ENCODE results near the gene B3GNT5. TPM values are rescaled to one million over a fixed set of nuclear protein-coding genes. Genes with fewer than 3 reads are reported as not detected.

B3GNT5 gene
- polyA plus RNA-seq, 3 donors, result 14.1 to 17.7 (median 14.2) TPM

GRCh38 chr3:183208260-183208659 lies 44.8 kb upstream of the B3GNT5 start:
- intact Hi-C loops (cut with micrococcal nuclease), result loop anchor here in 1 of 2 donors (5.0 kb wide), 1 partner anchor 34 kb away; no protein-coding TSS in a partner anchor
- WGBS (ENCODE audit: insufficient coverage), result no CpG with 5 or more reads among the region's 2 CpGs
- no peak for DNase-seq

GRCh38 chr3:183208800-183209199 lies 44.3 kb upstream of the B3GNT5 start:
- Mint-ChIP-seq H3K27me3 (ENCODE audit: low read depth in 3 of 3) (peaks cover 0 to 5% (median 0%) of the 10 kb centered on the region in 3 donors), H3K4me1 (peaks cover 48% of the 10 kb centered on the region), H3K36me3 (no peaks in the 10 kb centered on the region), H3K4me3 (no peak overlapping the region), H3K27ac (no peak overlapping the region), H3K9me3 (peaks cover 0 to 4% (median 3%) of the 10 kb centered on the region in 7 donors)
- intact Hi-C loops (cut with micrococcal nuclease), result loop anchor here in 1 of 2 donors (5.0 kb wide), 1 partner anchor 34 kb away; no protein-coding TSS in a partner anchor
- H3K36me3 ChIP-seq (replicated peaks in 1 of 2; ENCODE audit: control insufficient read depth in 1 of 2, insufficient read depth in 2 of 2, low read length in 2 of 2), result no peaks in the 10 kb centered on the region
- peaks cover 39 to 47% of the 10 kb centered on the region in 2 donors for H3K4me1 ChIP-seq (ENCODE audit: control insufficient read depth in 1 of 2, insufficient read depth in 2 of 2, low read length in 2 of 2)
- no peak for TF ChIP-seq CTCF (IDR thresholded peaks at IDR 0.05)
- peaks cover 0 to 2% of the 10 kb centered on the region in 2 donors for H3K9me3 ChIP-seq (replicated peaks in 1 of 2; ENCODE audit: control insufficient read depth in 1 of 2, insufficient read depth in 1 of 2, low read length in 2 of 2)
- H3K27ac ChIP-seq (ENCODE audit: low read depth in 1 of 2, low read length in 2 of 2), result no peak overlapping the region
- no peak for DNase-seq
- H3K79me2 ChIP-seq (ENCODE audit: insufficient read depth, low read length), result no peaks in the 10 kb centered on the region
- no peaks in the 10 kb centered on the region for H4K20me1 ChIP-seq (ENCODE audit: insufficient read depth, low read length)
- no CpG with 5 or more reads among the region's 2 CpGs for WGBS (ENCODE audit: insufficient coverage)
- H3K4me3 ChIP-seq (replicated peaks in 1 of 3; ENCODE audit: low read depth in 2 of 3, low read length in 3 of 3), result no peak overlapping the region
- H2AFZ ChIP-seq (ENCODE audit: insufficient read depth, low read depth, low read length, poor library complexity, severe bottlenecking), result no peak overlapping the region
- no peaks in the 10 kb centered on the region for H3K27me3 ChIP-seq (ENCODE audit: control insufficient read depth in 2 of 2, insufficient read depth in 2 of 2, low read length in 2 of 2)
- H3K9ac ChIP-seq (ENCODE audit: insufficient read depth, low read length, poor library complexity, severe bottlenecking), result no peak overlapping the region
- no peak overlapping the region for H3K4me2 ChIP-seq (replicated peaks; ENCODE audit: extremely low read depth, low read length, poor library complexity, severe bottlenecking)

More at GRCh38 chr3:183208260-183208659, 44.8 kb upstream of the B3GNT5 start:
- no peaks in the 10 kb centered on the region for H3K27me3 ChIP-seq (ENCODE audit: control insufficient read depth in 2 of 2, insufficient read depth in 2 of 2, low read length in 2 of 2)
- H3K27me3 Mint-ChIP-seq (ENCODE audit: low read depth in 3 of 3), result peaks cover 0 to 5% (median 0%) of the 10 kb centered on the region in 3 donors
- H4K20me1 ChIP-seq (ENCODE audit: insufficient read depth, low read length), result no peaks in the 10 kb centered on the region
- no peak overlapping the region for H3K4me3 ChIP-seq (replicated peaks in 1 of 3; ENCODE audit: low read depth in 2 of 3, low read length in 3 of 3)
- TF ChIP-seq CTCF (IDR thresholded peaks at IDR 0.05), result no peak
- no peak overlapping the region for H3K4me2 ChIP-seq (replicated peaks; ENCODE audit: extremely low read depth, low read length, poor library complexity, severe bottlenecking)
- H3K9ac ChIP-seq (ENCODE audit: insufficient read depth, low read length, poor library complexity, severe bottlenecking), result no peak overlapping the region
- H3K4me1 Mint-ChIP-seq, result peaks cover 43% of the 10 kb centered on the region
- no peak overlapping the region for H3K4me3 Mint-ChIP-seq
- H3K79me2 ChIP-seq (ENCODE audit: insufficient read depth, low read length), result no peaks in the 10 kb centered on the region
- no peaks in the 10 kb centered on the region for H3K36me3 ChIP-seq (replicated peaks in 1 of 2; ENCODE audit: control insufficient read depth in 1 of 2, insufficient read depth in 2 of 2, low read length in 2 of 2)
- H3K27ac Mint-ChIP-seq, result no peak overlapping the region
- H3K9me3 Mint-ChIP-seq, result peaks cover 5 to 10% (median 8%) of the 10 kb centered on the region in 7 donors
- H3K9me3 ChIP-seq (replicated peaks in 1 of 2; ENCODE audit: control insufficient read depth in 1 of 2, insufficient read depth in 1 of 2, low read length in 2 of 2), result peaks cover 0 to 7% of the 10 kb centered on the region in 2 donors
- H3K36me3 Mint-ChIP-seq, result no peaks in the 10 kb centered on the region
- no peak overlapping the region for H2AFZ ChIP-seq (ENCODE audit: insufficient read depth, low read depth, low read length, poor library complexity, severe bottlenecking)
- peaks cover 39 to 43% of the 10 kb centered on the region in 2 donors for H3K4me1 ChIP-seq (ENCODE audit: control insufficient read depth in 1 of 2, insufficient read depth in 2 of 2, low read length in 2 of 2)
- H3K27ac ChIP-seq (ENCODE audit: low read depth in 1 of 2, low read length in 2 of 2), result no peak overlapping the region

Measured in CD14-positive monocyte (primary cell).